H1 (cell line): ENCODE results near the gene PERCC1. TPM values are rescaled to one million over a fixed set of nuclear protein-coding genes. Genes with fewer than 3 reads are reported as not detected.

Experiments used
- CTCF ChIA-PET: fragments of 300-600 bp; sonication (Branson Sonifier 250); formaldehyde crosslinking; loops from one replicate; lab custom pipeline; 2021; ENCODE audit not compliant: partially characterized antibody; lab: Charles Lee
- POLR2A ChIA-PET: fragments of 300-600 bp; sonication (Branson Sonifier 250); formaldehyde crosslinking; loops from one replicate; lab custom pipeline; 2021; ENCODE audit warnings: inconsistent platforms; ENCODE audit not compliant: partially characterized antibody; lab: Charles Lee
- DNase-seq, 2 experiments: peaks; one replicate each; pipeline versions ENCODE4 v3.0.0 to v3.0.0-alpha.2; 2010 to 2022; ENCODE audit warnings: low spot score in 2 of 2, low read depth in 1 of 2, mixed read lengths in 1 of 2
- FAIRE-seq: peaks from 2 replicates; lab custom pipeline; 2011; peaks lifted over from hg19 to GRCh38; lab: Jason Lieb, UNC
- H2AFZ ChIP-seq: 2 replicates; pipeline ENCODE4 v1.8.1; 2012; ENCODE audit warnings: low read length, inconsistent platforms
- H2AK5ac ChIP-seq: 2 replicates; pipeline ENCODE4 v1.6.1; 2013; ENCODE audit warnings: low read depth, low read length
- H2BK120ac ChIP-seq: replicated peaks from 2 replicates; pipeline ENCODE3; 2013; ENCODE audit warnings: low read depth, low read length, inconsistent platforms
- H2BK12ac ChIP-seq: 2 replicates; pipeline ENCODE4 v1.6.1; 2013; ENCODE audit warnings: low read depth, low read length
- H2BK15ac ChIP-seq: 2 replicates; pipeline ENCODE4 v1.6.1; 2013; ENCODE audit warnings: low read length
- H2BK20ac ChIP-seq: 2 replicates; pipeline ENCODE4 v1.6.1; 2013; ENCODE audit warnings: low read length
- H2BK5ac ChIP-seq: 2 replicates; pipeline ENCODE4 v1.6.1; 2013; ENCODE audit warnings: low read depth, low read length
- H3K14ac ChIP-seq: 2 replicates; pipeline ENCODE4 v1.6.1; 2013; ENCODE audit warnings: inconsistent platforms; ENCODE audit not compliant: insufficient read length
- H3K18ac ChIP-seq: 2 replicates; pipeline ENCODE4 v1.6.1; 2013; ENCODE audit warnings: low read length; ENCODE audit errors: extremely low read depth
- H3K23ac ChIP-seq: 2 replicates; pipeline ENCODE4 v1.6.1; 2013; ENCODE audit warnings: inconsistent platforms; ENCODE audit not compliant: insufficient read length
- H3K23me2 ChIP-seq: 2 replicates; pipeline ENCODE4 v1.6.1; 2013; ENCODE audit warnings: low read depth, low read length
- H3K27ac ChIP-seq: 2 replicates; pipeline ENCODE4 v1.6.1; 2011; ENCODE audit warnings: low read depth, low read length, inconsistent platforms
- H3K27me3 ChIP-seq, 4 experiments: replicated peaks in 1 of 4; 1 replicate in 1 of 4; 2 replicates in 3 of 4; pipeline versions ENCODE4 v1.6.1 to v1.8.1; 2011 to 2013; ENCODE audit warnings: low read length in 3 of 4, mild to moderate bottlenecking in 3 of 4, inconsistent platforms in 2 of 4, mixed read lengths in 2 of 4, moderate library complexity in 1 of 4; ENCODE audit not compliant: control insufficient read depth in 3 of 4, insufficient read depth in 3 of 4; ENCODE audit errors: extremely low read depth in 1 of 4
- H3K36me3 ChIP-seq, 4 experiments: 2 replicates each; pipeline versions ENCODE4 v1.6.1 to v1.8.1; 2011 to 2013; ENCODE audit warnings: mild to moderate bottlenecking in 4 of 4, low read length in 3 of 4, moderate library complexity in 2 of 4, control low read depth in 1 of 4, inconsistent platforms in 1 of 4; ENCODE audit not compliant: insufficient read depth in 4 of 4, control insufficient read depth in 2 of 4
- H3K4ac ChIP-seq: replicated peaks from 2 replicates; pipeline ENCODE3; 2013; ENCODE audit warnings: low read length, low read depth, mixed read lengths, inconsistent platforms; ENCODE audit not compliant: insufficient read length
- H3K4me1 ChIP-seq, 4 experiments: replicated peaks in 1 of 4; 1 replicate in 1 of 4; 2 replicates in 3 of 4; pipeline versions ENCODE4 v1.6.1 to v1.8.1; 2011 to 2013; ENCODE audit warnings: low read length in 3 of 4, inconsistent platforms in 2 of 4, mixed read lengths in 1 of 4; ENCODE audit not compliant: insufficient read depth in 4 of 4, control insufficient read depth in 3 of 4
- H3K4me2 ChIP-seq, 2 experiments: 2 replicates each; pipeline versions ENCODE4 v1.6.1 to v1.8.1; 2011 to 2013; ENCODE audit warnings: low read depth in 2 of 2, low read length in 2 of 2, control low read depth in 1 of 2, inconsistent platforms in 1 of 2, mild to moderate bottlenecking in 1 of 2; ENCODE audit not compliant: insufficient read depth in 1 of 2
- H3K4me3 ChIP-seq, 4 experiments: fragments of 200-600, 300-600 bp in 1 of 4; sonication (generic), shearing (Covaris generic), sonication (Bioruptor Twin) in 1 of 4; 2 replicates each; pipeline versions ENCODE4 v1.5.1 to v1.8.1; 2011 to 2016; ENCODE audit warnings: low read length in 4 of 4, low read depth in 3 of 4, control low read depth in 2 of 4, inconsistent platforms in 2 of 4, mild to moderate bottlenecking in 2 of 4, mixed read lengths in 1 of 4, moderate library complexity in 1 of 4; ENCODE audit not compliant: insufficient read depth in 2 of 4; ENCODE audit errors: extremely low read depth in 1 of 4
- H3K56ac ChIP-seq: replicated peaks from 2 replicates; pipeline ENCODE3; 2013; ENCODE audit warnings: low read depth, mild to moderate bottlenecking, mixed read lengths, low read length, inconsistent platforms; ENCODE audit not compliant: insufficient read length
- H3K79me1 ChIP-seq: 2 replicates; pipeline ENCODE4 v1.6.1; 2013; ENCODE audit warnings: low read depth, low read length, control low read depth
- H3K79me2 ChIP-seq, 2 experiments: 2 replicates each; pipeline versions ENCODE4 v1.6.1 to v1.8.1; 2012 to 2013; ENCODE audit warnings: low read length in 2 of 2, mild to moderate bottlenecking in 2 of 2, inconsistent platforms in 1 of 2; ENCODE audit not compliant: insufficient read depth in 2 of 2, control insufficient read depth in 1 of 2
- H3K9ac ChIP-seq, 4 experiments: replicated peaks in 1 of 4; 1 replicate in 1 of 4; 2 replicates in 3 of 4; pipeline versions ENCODE4 v1.6.1 to v1.8.1; 2011 to 2013; ENCODE audit warnings: low read depth in 3 of 4, low read length in 3 of 4, control low read depth in 2 of 4, mild to moderate bottlenecking in 2 of 4, moderate library complexity in 2 of 4, inconsistent platforms in 1 of 4; ENCODE audit errors: extremely low read depth in 1 of 4
- H3K9me3 ChIP-seq, 2 experiments: 2 replicates each; pipeline versions ENCODE4 v1.6.1 to v1.8.1; 2012 to 2013; ENCODE audit warnings: mild to moderate bottlenecking in 2 of 2, moderate library complexity in 2 of 2, control low read depth in 1 of 2, inconsistent platforms in 1 of 2, low read depth in 1 of 2, low read length in 1 of 2, mixed read lengths in 1 of 2; ENCODE audit not compliant: insufficient read depth in 2 of 2
- H4K20me1 ChIP-seq, 2 experiments: replicated peaks in 1 of 2; 2 replicates each; pipeline versions ENCODE3 to v1.8.1; 2011 to 2013; ENCODE audit warnings: inconsistent platforms in 2 of 2, low read length in 2 of 2, mild to moderate bottlenecking in 1 of 2; ENCODE audit not compliant: insufficient read depth in 2 of 2, control insufficient read depth in 1 of 2
- H4K5ac ChIP-seq: 2 replicates; pipeline ENCODE4 v1.6.1; 2013; ENCODE audit warnings: low read length, low read depth, mixed read lengths, inconsistent platforms; ENCODE audit not compliant: insufficient read length
- H4K8ac ChIP-seq: 2 replicates; pipeline ENCODE4 v1.8.0; 2013; ENCODE audit warnings: mild to moderate bottlenecking, moderate library complexity, low read length, inconsistent platforms; ENCODE audit not compliant: insufficient read depth; ENCODE audit errors: extremely low read depth
- H4K91ac ChIP-seq: replicated peaks from 2 replicates; pipeline ENCODE3; 2013; ENCODE audit warnings: low read length, mixed read lengths, inconsistent platforms; ENCODE audit not compliant: insufficient read length
- ATF3 ChIP-seq: IDR thresholded peaks from 2 replicates; pipeline ENCODE4 v1.6.1; 2011; ENCODE audit warnings: low read depth, mild to moderate bottlenecking, low read length; ENCODE audit not compliant: insufficient read depth
- BCL11A ChIP-seq, 2 experiments: IDR thresholded peaks; one replicate each; pipeline ENCODE4 v1.6.1; 2011; ENCODE audit warnings: low read depth in 2 of 2, low read length in 2 of 2, mild to moderate bottlenecking in 2 of 2
- CHD2 ChIP-seq: IDR thresholded peaks from 2 replicates; pipeline ENCODE4 v1.6.1; 2012; ENCODE audit warnings: low read length, improper control_type of control experiment
- EZH2 ChIP-seq: fragments of 200-600 bp; sonication (generic); IDR thresholded peaks from 2 replicates; pipeline ENCODE4 v1.7.1; 2012; ENCODE audit warnings: low read depth, mild to moderate bottlenecking, moderate library complexity, low read length, inconsistent platforms; ENCODE audit not compliant: severe bottlenecking
- FOSL1 ChIP-seq: IDR thresholded peaks from 2 replicates; pipeline ENCODE4 v1.6.1; 2011; ENCODE audit warnings: mild to moderate bottlenecking, low read depth, low read length, moderate library complexity; ENCODE audit not compliant: insufficient read depth
- GTF2F1 ChIP-seq: IDR thresholded peaks from 2 replicates; pipeline ENCODE4 v1.6.1; 2012; ENCODE audit warnings: low read depth, low read length, improper control_type of control experiment, borderline replicate concordance
- HDAC2 ChIP-seq, 2 experiments: fragments of 300-600 bp in 1 of 2; sonication (generic) in 1 of 2; IDR thresholded peaks; 2 replicates each; pipeline ENCODE4 v1.6.1; 2011 to 2012; ENCODE audit warnings: low read depth in 2 of 2, low read length in 2 of 2, mild to moderate bottlenecking in 2 of 2, moderate library complexity in 2 of 2, borderline replicate concordance in 1 of 2, inconsistent platforms in 1 of 2
- HDAC6 ChIP-seq: IDR thresholded peaks from one replicate; pipeline ENCODE4 v1.7.1; 2012; ENCODE audit warnings: low read depth, mild to moderate bottlenecking, inconsistent platforms, low read length, moderate library complexity
- JUND ChIP-seq: IDR thresholded peaks from 2 replicates; pipeline ENCODE4 v1.6.1; 2011; ENCODE audit warnings: mild to moderate bottlenecking, improper control_type of control experiment, low read length
- KDM5A ChIP-seq: fragments of 200-600 bp; IDR thresholded peaks from 2 replicates; pipeline ENCODE4 v1.7.1; 2012; ENCODE audit warnings: mild to moderate bottlenecking, low read length, inconsistent platforms, mixed read lengths
- NANOG ChIP-seq: IDR thresholded peaks from 2 replicates; pipeline ENCODE4 v1.6.1; 2011; ENCODE audit warnings: low read length, low read depth, mild to moderate bottlenecking, inconsistent platforms; ENCODE audit not compliant: insufficient read depth, poor library complexity, severe bottlenecking
- TCF12 ChIP-seq: IDR thresholded peaks from 2 replicates; pipeline ENCODE4 v1.6.1; 2011; ENCODE audit warnings: low read depth, mild to moderate bottlenecking, low read length
- WGBS, 2 experiments: shearing (Covaris generic) in 1 of 2; methylation state at CpG; one replicate each; pipeline versions ENCODE4 v1.1.6 to v1.1.7; 2013 to 2015; ENCODE audit warnings: low lambda C conversion rate in 2 of 2, mixed read lengths in 2 of 2, inconsistent platforms in 1 of 2, low coverage in 1 of 2, missing lambda C conversion rate in 1 of 2; ENCODE audit not compliant: insufficient replicate concordance in 2 of 2, insufficient coverage in 1 of 2, insufficient read length in 1 of 2; ENCODE audit errors: extremely low coverage in 1 of 2, missing lambda C conversion rate in 1 of 2; 5-methylcytosine and 5-hydroxymethylcytosine counted together
- polyA plus RNA-seq, 7 experiments: library from polyadenylated mRNA; depleted of rRNA in 3 of 7; stranded (reverse) in 5 of 7; unstranded in 2 of 7; fragments of >200 nt in 5 of 7; fragments of 200-250 nt in 2 of 7; gene quantifications; 1 replicate in 5 of 7; 2 replicates in 1 of 7; 4 replicates in 1 of 7; pipeline versions ENCODE4 v1.2.1 to v1.2.3, GENCODE V29; 2011 to 2013; ENCODE audit warnings: missing spikeins in 2 of 7, mixed read lengths in 2 of 7
- total RNA-seq: library from RNA; stranded (reverse); fragmentation: NEBNext Ultra II Directional; extraction: Animal tissue kit (Norgen Biotek cat#: 25700); gene quantifications from 2 replicates; pipeline ENCODE4 v1.2.1, GENCODE V29; 2021

PERCC1 gene
- total and polyA plus RNA-seq, 2 of the 8 experiments (the other 6 are each of a cell fraction or from before 2014, with no cell fraction given) = not detected

- Histone ChIP-seq H3K36me3 (peaks cover 0 to 17% (median under 1%) of the 10 kb centered on the region in 4 experiments; a peak in 4 of 8 replicates), H3K79me2 (peaks cover 0 to 44% of the 10 kb centered on the region in 2 experiments; a peak in 2 of 4 replicates), H2BK120ac (no peak overlapping the region), H3K18ac (no peak overlapping the region), H3K4ac (no peak overlapping the region), H3K27ac (no peak overlapping the region), H2BK20ac (no peak overlapping the region), H3K27me3 (no peaks in the 10 kb centered on the region), H3K23ac (no peak overlapping the region), H3K9ac (no peak overlapping the region), H4K5ac (no peak overlapping the region), H4K20me1 (peaks cover 5 to 17% of the 10 kb centered on the region in 2 experiments), H2BK5ac (no peak overlapping the region), H2BK15ac (no peak overlapping the region), H3K14ac (no peak overlapping the region), H3K23me2 (no peaks in the 10 kb centered on the region), H4K91ac (no peak overlapping the region), H3K4me1 (no peaks in the 10 kb centered on the region), H3K79me1 (peaks cover 21% of the 10 kb centered on the region), H3K56ac (no peak overlapping the region), H2AFZ (no peak overlapping the region), H2AK5ac (no peak overlapping the region), H2BK12ac (no peak overlapping the region), H3K4me2 (no peak overlapping the region), H4K8ac (peak overlapping the region; percentile 71; the same call in 1 of the 2 replicates), H3K9me3 (no peaks in the 10 kb centered on the region), H3K4me3 (no peak overlapping the region)
- WGBS, 2 experiments = 88% methylated on average over 11 of the region's 13 CpGs; no CpG with 5 or more reads in 1 of the 2 experiments
- DNase-seq (peak in 1 of 2 experiments; percentile 32), FAIRE-seq (no peak)
- CTCF ChIA-PET = no interaction called here
- POLR2A ChIA-PET = interaction anchor here (0.7 to 1.2 kb wide), 3 partner anchors 8 to 23 kb away, joined by 3 read pairs; no protein-coding TSS in a partner anchor
- TF ChIP-seq JUND (no peak), ATF3 (no peak), FOSL1 (no peak), KDM5A (no peak), GTF2F1 (no peak), HDAC2 (IDR thresholded peaks at IDR 0.05; ENCODE audit: borderline replicate concordance in 1 of 2, low read depth in 2 of 2, low read length in 2 of 2) (no peak), TCF12 (no peak), NANOG (no peak), HDAC6 (no peak), EZH2 (no peak), BCL11A (IDR thresholded peaks at IDR 0.05; ENCODE audit: low read depth in 2 of 2, low read length in 2 of 2) (no peak), CHD2 (no peak)
Observed at GRCh38 chr16:1465567-1465915, 34.7 kb downstream of the PERCC1 start.
